ENCODE data around the gene SUPT5H. TPM values are rescaled to one million over a fixed set of nuclear protein-coding genes. Genes with fewer than 3 reads are reported as not detected.

SUPT5H gene
- total RNA-seq, 1 donor from 2014 or later = 62.2 TPM

- DNase-seq = peak; percentile 68
Observed at GRCh38 chr19:39497996-39498797, 52.8 kb downstream of the SUPT5H start.

DNA sequence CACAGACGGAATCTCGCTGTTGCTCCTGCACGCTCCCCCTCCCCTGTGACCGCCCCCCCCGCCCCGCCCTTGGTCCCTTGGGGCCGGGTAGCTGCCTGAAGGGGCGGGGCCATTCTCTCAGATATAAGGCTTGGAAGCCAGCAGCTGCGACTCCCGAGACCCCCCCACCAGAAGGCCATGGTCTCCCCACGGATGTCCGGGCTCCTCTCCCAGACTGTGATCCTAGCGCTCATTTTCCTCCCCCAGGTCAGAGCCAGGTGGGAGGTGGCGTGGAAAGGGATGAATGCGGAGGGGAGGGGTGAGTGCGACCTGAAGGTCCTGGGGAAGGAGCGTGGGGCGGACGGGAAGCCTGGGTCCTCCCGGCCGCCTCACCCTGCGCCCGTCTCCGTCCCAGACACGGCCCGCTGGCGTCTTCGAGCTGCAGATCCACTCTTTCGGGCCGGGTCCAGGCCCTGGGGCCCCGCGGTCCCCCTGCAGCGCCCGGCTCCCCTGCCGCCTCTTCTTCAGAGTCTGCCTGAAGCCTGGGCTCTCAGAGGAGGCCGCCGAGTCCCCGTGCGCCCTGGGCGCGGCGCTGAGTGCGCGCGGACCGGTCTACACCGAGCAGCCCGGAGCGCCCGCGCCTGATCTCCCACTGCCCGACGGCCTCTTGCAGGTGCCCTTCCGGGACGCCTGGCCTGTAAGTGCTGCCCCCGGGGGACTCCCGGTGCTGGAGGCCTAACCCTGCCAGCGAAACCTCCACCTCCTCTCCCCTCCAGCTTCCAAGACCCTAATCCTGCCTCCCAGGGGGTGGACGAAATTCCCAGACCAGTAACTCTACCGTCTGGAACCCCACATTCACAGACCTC lies 53.6 kb downstream of the SUPT5H start, which contains the start of gene DLL3:
Gene DLL3, plus strand, starts transcription at position 150 of the 845 bp plus-strand sequence. Its CDS starts 28 bp downstream, at position 178.
- DNase-seq = no peak

DNA sequence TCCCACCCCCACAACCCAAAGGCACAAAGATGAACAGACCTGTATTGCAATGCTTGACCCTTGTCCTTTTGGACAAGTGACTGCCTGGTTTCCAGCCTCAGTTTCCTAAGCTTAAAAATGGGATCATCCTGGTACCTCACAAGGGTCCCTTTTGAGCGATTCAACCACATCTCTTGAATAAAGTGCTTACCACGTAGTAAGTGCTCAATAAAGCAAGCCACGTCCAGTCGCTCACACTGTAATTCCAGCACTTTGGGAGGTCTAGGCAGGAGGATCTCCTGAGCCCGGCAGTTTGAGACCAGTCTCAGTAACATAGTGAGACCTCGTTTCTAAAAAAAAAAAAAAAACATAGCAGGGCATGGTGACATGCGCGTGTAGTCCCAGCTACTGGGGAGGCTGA lies 54.5 kb downstream of the SUPT5H start:
- DNase-seq = no peak

GRCh38 chr19:39500543-39500942 lies 55.2 kb downstream of the SUPT5H start:
- DNase-seq = no peak

DNA sequence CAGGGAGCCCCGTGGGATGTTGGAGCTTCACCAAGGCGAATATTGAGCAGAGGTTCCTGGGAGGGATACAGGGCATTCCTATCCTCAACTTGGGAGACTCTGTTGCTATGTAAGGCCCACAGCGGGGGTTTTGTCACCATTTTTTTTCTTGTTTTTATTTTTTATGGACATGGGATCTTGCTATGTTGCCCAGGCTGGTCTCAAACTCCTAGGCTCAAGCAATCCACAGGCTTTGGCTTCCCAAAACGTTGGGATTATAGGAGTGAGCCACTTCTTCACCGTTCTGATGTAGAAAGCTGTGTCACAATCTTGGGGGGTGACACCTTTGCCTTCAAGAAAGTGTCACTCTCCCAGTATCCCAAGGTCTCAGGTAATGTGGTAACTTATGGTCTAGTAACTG lies 56.0 kb downstream of the SUPT5H start:
- no peak for DNase-seq

- DNase-seq = peak; percentile 84
Observed at GRCh38 chr19:39502640-39503417, 57.4 kb downstream of the SUPT5H start.

DNA sequence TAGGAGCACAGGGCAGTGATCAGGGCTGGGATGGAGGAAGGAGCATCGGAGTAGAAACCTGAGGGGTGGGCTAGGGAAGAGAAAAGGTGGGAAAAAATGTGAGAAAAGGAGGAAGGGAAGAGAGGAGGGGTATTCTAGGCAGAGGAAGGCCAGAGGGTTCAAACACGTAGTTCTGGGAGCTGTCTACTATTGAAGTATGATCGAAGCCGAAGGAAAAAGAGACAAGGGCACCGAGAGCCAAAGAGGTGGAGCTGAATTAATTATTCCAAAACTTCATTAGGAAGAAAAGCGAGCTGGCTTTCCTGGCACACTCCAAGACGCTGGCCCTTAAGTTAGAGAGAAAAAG lies 61.2 kb downstream of the SUPT5H start:
- DNase-seq = no peak

GRCh38 chr19:39506944-39507714 lies 61.7 kb downstream of the SUPT5H start:
- peak; percentile 79 for DNase-seq

DNA sequence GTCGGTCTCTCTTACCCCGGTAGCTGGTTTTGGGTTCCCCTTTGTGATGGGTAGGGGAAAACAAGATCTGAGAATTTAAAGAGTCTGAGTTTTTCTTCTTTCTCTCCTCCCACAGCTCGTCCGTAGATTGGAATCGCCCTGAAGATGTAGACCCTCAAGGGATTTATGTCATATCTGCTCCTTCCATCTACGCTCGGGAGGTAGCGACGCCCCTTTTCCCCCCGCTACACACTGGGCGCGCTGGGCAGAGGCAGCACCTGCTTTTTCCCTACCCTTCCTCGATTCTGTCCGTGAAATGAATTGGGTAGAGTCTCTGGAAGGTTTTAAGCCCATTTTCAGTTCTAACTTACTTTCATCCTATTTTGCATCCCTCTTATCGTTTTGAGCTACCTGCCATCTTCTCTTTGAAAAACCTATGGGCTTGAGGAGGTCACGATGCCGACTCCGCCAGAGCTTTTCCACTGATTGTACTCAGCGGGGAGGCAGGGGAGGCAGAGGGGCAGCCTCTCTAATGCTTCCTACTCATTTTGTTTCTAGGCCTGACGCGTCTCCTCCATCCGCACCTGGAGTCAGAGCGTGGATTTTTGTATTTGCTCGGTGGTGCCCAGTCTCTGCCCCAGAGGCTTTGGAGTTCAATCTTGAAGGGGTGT lies 62.5 kb downstream of the SUPT5H start:
- DNase-seq = no peak

DNA sequence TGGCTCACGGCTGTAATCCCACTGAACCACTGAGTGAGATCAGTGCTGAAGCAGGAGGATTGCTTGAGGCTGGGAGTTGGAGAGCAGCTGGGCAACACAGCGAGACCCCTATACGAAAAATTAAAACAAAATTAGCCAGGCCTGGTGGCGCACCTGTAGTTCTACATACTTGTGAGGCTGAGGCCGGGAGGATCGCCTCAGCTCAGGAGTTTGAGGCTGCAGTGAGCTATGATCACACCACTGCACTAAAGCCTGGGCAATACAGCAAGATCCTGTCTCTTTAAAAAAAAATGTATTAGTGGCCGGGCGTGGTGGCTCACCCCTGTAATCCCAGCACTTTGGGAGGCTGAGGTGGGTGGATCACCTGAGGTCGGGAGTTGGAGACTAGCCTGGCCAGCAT lies 63.2 kb downstream of the SUPT5H start:
- no peak for DNase-seq

DNA sequence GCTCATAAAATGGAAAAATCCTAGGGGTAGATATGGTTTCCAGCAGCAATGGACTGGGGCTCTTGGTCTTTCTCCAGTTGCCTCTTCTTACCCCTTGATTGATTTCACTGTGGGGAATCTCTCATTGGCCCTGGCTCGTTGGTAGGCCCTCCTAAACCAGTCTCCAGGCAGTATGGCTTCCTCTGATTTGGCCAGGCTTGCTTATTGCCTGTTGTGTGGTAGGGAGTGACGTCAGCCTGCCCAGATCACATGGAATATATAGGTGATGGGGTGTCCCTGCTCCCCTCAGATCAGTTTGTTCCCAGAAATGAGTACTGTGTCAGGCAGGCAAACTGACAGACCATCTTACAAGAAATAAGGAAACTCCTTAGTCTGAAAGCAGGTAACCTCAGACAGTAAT lies 63.9 kb downstream of the SUPT5H start:
- DNase-seq = no peak

DNA sequence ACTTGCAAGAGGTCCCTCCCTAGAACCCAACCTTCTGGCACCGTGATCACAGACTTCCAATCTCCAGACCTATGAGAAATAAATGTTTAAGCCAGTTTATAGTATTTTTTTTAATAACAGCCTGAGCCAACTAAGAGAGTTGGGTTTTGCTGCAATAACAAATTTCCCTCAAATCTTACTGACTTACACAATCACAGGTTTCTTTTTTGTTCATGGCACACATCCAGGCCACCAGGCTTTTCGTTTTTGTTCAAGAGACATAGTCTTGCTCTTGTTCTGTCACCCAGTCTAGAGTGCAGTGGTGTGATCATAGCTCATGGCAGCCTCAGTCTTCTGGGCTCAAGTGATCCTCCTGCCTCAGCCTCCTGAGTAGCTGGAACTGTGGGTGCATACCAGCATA lies 67.6 kb downstream of the SUPT5H start:
- no peak for DNase-seq

DNA sequence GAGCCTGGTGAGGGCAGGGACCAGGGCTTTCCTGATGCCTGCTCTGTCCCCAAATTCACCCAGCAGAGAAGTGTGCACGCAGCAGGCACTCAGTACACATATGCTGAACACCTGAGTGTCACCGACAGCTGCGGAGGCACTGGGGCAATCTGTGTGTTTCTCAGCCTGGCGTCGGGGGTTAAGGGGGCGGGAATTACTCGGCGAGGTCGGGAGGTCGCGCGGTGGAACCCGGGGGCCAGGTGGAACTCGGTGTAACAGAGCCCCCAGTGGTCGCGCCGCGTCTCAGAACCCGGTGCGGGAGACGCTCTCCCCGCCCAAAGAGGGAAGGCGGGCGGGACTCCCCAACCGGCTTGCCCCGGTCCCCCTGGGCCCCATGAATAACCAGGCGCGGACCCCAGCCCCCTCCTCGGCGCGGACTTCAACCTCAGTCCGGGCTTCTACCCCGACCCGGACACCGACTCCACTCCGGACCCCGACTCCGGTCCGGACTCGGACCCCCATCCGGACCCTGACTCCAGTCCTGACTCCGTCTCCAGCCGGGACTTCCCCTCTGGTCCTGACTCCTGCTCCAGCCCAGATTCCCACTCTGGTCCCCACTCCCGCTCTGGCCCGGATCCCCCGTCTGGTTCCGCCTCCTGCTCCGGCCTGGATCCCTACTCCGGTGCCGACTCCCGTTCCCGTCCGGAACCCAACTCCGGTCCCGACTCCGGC lies 69.6 kb downstream of the SUPT5H start, which contains the start of gene SELENOV:
Gene SELENOV, plus strand, starts transcription at position 300 of the 711 bp plus-strand sequence. Its CDS starts 74 bp downstream, at position 374.
- peak; percentile 30 for DNase-seq

DNA sequence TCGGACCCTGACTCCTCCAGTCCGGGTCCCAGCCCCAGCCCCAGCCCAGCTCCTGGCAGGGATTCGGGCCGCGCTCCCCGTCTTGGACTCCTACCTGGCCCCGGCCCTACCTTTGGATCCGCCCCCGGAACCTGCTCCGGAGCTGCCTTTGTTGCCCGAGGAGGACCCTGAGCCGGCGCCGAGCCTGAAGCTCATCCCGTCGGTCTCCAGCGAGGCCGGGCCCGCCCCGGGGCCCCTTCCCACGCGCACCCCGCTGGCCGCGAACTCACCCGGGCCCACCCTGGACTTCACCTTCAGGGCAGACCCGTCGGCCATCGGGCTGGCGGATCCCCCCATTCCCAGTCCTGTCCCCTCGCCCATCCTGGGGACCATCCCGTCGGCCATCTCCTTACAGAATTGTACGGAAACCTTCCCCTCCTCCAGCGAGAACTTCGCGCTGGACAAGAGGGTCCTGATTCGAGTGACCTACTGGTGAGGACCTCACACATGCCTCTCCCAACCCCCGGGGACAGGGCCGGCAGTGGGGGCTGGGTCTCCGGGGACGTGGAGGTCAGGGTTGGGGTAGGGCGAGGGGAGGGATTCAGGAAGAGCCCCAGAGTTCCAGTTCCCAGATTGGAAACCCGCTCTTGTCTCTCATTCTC lies 70.3 kb downstream of the SUPT5H start:
- no peak for DNase-seq

DNA sequence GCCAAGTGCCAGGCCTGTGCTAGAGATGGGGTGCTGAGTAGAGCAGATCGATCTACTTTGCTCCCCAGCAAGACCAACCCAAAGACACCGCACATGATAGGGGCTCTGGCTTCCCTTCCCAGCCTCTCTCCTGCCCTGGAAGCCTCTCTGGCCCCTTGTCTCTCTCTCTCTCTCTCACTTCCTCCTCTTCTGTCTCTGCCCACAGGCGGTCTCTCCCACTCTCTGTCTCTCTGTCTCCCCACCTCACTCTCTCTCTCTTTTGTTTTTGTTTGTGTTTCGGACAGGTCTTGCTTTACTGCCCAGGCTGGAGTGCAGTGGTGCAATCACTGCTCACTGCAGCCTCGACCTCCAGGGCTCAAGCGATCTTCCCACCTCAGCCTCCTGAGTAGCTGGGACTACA lies 70.9 kb downstream of the SUPT5H start:
- DNase-seq = no peak

DNA sequence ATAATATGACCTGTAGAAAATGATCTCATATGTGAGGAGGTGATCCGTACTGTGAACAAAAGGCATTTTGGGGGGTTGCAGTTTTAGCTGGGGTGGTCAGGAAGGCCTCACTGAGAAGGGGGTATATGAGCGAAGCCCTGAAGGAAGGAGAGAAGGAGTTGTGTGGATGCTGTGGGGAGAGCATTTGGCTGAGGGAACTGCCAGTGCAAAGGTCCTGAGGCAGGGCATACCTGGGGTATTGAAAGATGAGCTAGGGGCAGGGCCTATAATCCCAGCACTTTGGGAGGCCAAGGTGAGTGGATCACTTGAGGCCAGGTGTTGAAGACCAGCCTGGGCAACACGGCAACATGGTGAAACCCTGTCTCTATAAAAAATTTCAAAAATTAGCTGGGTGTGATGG lies 72.0 kb downstream of the SUPT5H start:
- no peak for DNase-seq

DNA sequence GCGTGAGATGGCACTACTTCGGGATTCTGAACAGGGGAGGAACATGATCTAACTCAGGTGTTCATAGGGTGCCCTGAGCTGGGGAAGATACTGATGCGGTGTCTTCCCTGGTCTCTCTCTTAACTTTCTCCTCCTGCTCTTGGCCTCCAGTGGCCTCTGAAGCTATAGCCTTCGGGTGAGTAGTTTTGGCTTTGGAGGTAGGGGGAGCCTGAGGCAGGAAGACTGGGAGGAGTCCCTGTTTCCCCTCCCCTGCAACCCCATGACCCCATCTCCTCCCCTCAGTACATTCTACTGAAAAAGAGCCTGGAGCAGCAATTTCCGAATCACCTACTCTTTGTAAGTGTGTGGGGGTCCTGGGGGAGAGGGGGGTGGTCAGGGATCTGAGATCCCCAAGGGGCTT lies 73.1 kb downstream of the SUPT5H start:
- DNase-seq = no peak

DNA sequence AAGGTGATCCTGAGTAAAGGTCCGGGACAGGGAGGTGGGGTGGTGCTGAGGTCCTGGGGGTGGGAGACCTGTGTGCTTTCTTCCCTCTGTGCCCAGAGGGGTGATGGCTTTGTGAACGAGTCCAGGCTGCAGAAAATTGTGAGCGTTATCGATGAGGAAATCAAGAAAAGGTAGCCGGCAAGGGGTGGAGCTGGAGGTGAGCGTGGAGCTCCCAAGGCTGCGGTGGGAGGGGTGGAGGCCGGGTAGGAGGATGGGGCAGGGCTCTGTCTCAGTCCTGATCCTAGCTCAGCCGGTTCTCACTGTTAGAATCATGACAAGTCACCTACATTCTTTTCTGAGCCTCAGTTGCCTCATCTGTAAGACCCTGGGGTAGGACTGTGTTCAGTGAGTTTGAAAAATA lies 73.6 kb downstream of the SUPT5H start:
- no peak for DNase-seq

- DNase-seq = no peak
Observed at GRCh38 chr19:39520541-39521484, 75.4 kb downstream of the SUPT5H start.

Measured in tongue (tissue), 2 donors.